T-helper 1 cell treated with Interleukin-12 subunit alpha and Interleukin-12 subunit beta and Interleukin-4 antibody, amounts not matched to agents 30 μg/mL and 1 μg/mL, for 36 hours (primary cell): ENCODE measurements around the gene IFI16.

ENCODE experiments used
- H3K27ac Mint-ChIP-seq: one replicate; pipeline ENCODE4 v1.8.0; 2021; ENCODE audit warnings: mild to moderate bottlenecking, mixed read lengths
- H3K27me3 Mint-ChIP-seq: one replicate; pipeline ENCODE4 v1.8.0; 2021; ENCODE audit warnings: low read depth, mixed read lengths
- H3K36me3 Mint-ChIP-seq: one replicate; pipeline ENCODE4 v1.8.0; 2021; ENCODE audit warnings: low read depth, mixed read lengths
- H3K4me1 Mint-ChIP-seq: one replicate; pipeline ENCODE4 v1.8.0; 2021; ENCODE audit warnings: low read depth, mixed read lengths
- H3K4me3 Mint-ChIP-seq: one replicate; pipeline ENCODE4 v1.8.0; 2021; ENCODE audit warnings: mild to moderate bottlenecking, moderate library complexity, mixed read lengths
- H3K9me3 Mint-ChIP-seq: one replicate; pipeline ENCODE4 v1.8.0; 2021; ENCODE audit warnings: mixed read lengths

Gene IFI16

DNA sequence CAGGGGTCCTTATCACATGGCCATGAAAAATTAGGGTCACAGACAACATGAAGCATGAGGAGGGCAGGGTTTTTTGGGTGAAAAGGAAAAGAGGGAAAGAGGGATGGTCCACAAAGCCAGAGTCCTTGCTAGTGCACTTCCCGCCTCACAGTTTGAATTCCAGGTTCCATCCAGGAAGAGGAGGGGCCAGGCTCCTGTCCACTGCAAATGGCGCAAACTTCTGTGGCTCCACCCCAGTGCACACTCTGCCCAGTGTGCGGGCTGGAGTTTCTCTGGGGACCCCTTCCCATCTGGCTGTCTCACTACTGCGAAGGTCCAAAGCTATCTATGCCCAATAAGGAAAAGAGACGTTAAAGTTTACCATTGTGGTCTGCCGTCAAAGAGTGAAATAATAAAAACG lies 49.0 kb downstream of the IFI16 start:
- Mint-ChIP-seq H3K27ac (no peak overlapping the region), H3K4me3 (no peak overlapping the region), H3K9me3 (no peaks in the 10 kb centered on the region), H3K27me3 (no peaks in the 10 kb centered on the region), H3K36me3 (peaks cover 43% of the 10 kb centered on the region), H3K4me1 (peaks cover 15% of the 10 kb centered on the region)

GRCh38 chr1:159065106-159065505 lies 55.4 kb downstream of the IFI16 start:
- Mint-ChIP-seq H3K4me1 (peaks cover 21% of the 10 kb centered on the region), H3K9me3 (no peaks in the 10 kb centered on the region), H3K27ac (no peak overlapping the region), H3K36me3 (peaks cover 25% of the 10 kb centered on the region), H3K27me3 (no peaks in the 10 kb centered on the region), H3K4me3 (no peak overlapping the region)

- Mint-ChIP-seq H3K27me3 (no peaks in the 10 kb centered on the region), H3K27ac (peak overlapping the region; percentile 28), H3K36me3 (peaks cover 21% of the 10 kb centered on the region), H3K4me1 (peaks cover 19% of the 10 kb centered on the region), H3K9me3 (no peaks in the 10 kb centered on the region), H3K4me3 (no peak overlapping the region)
These were observed 56.4 kb downstream of the IFI16 start for GRCh38 chr1:159066108-159066507.

- Mint-ChIP-seq H3K4me3 (peak overlapping the region; percentile 75), H3K27me3 (no peaks in the 10 kb centered on the region), H3K4me1 (peaks cover 30% of the 10 kb centered on the region), H3K36me3 (peaks cover 24% of the 10 kb centered on the region), H3K27ac (peak overlapping the region; percentile 96), H3K9me3 (no peaks in the 10 kb centered on the region)
These were observed 58.3 kb downstream of the IFI16 start for GRCh38 chr1:159067699-159068621.

DNA sequence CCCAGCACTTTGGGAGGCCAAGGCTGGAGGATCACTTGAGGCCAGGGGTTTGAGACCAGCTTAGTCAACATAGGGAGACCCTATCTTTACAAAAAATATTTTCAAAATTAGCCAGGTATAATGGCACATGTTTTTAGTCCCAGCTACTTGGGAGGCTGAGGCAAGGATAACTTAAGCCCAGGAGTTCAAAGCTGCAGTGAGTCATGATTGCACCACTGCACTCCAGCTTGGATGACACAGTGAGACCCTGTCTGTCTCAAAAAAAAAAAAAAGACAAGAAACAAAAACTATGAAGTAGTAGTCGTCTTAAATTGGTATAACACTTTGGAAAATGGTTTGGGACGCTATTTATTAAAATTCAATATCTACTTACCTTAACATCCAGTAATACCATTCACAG lies 59.2 kb downstream of the IFI16 start:
- no peak overlapping the region for H3K4me3 Mint-ChIP-seq
- peaks cover 18% of the 10 kb centered on the region for H3K36me3 Mint-ChIP-seq
- no peaks in the 10 kb centered on the region for H3K27me3 Mint-ChIP-seq

DNA sequence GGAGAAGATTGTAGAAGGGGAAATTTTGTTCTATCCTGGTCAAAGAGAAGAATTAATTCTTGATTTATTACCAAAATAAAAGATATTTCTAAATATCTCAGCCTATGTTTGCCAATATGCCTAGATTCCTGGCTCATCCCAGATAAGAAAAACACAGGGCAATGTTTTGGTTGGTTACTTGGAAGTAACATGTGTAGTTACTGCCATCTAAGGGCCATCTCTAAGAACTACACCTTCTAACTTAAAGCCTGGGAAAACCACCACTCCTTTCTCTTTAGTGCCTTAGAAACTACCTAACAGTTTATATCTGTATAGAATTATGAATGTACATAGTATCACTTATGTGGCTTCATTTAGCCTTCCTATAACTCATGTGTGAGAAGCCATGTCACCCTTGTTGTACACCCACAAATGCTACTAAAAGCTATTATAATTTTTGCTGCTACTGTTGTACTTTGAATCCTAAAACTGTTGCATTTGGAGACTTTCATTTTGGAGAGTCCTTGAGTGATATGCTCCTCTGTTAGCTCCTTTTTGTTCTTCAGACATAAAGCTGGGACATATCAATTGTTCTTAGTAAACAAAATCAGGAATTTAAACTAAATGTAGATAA lies 62.4 kb downstream of the IFI16 start:
- H3K9me3 Mint-ChIP-seq, result no peaks in the 10 kb centered on the region
- H3K36me3 Mint-ChIP-seq, result peaks cover 14% of the 10 kb centered on the region
- H3K27ac Mint-ChIP-seq, result no peak overlapping the region
- H3K27me3 Mint-ChIP-seq, result no peaks in the 10 kb centered on the region
- peaks cover 48% of the 10 kb centered on the region for H3K4me1 Mint-ChIP-seq
- H3K4me3 Mint-ChIP-seq, result no peak overlapping the region

More for the DNA sequence above, 59.2 kb downstream of the IFI16 start:
- H3K4me1 Mint-ChIP-seq, result peaks cover 30% of the 10 kb centered on the region
- H3K9me3 Mint-ChIP-seq, result no peaks in the 10 kb centered on the region
- no peak overlapping the region for H3K27ac Mint-ChIP-seq

- peaks cover 44% of the 10 kb centered on the region for H3K4me1 Mint-ChIP-seq
These were observed 66.9 kb downstream of the IFI16 start, which contains the start of gene AIM2 for GRCh38 chr1:159076438-159077119. Gene AIM2, minus strand, starts transcription at chr1:159076766. Its CDS starts 3,267 bp downstream, at chr1:159073499.

GRCh38 chr1:159077120-159077961 lies 67.6 kb downstream of the IFI16 start:
- Mint-ChIP-seq H3K9me3 (peaks cover 5% of the 10 kb centered on the region), H3K4me3 (peak overlapping the region; percentile 83), H3K27me3 (peaks cover 4% of the 10 kb centered on the region), H3K27ac (peak overlapping the region; percentile 97), H3K4me1 (peaks cover 39% of the 10 kb centered on the region), H3K36me3 (peaks cover 9% of the 10 kb centered on the region)

More at GRCh38 chr1:159076438-159077119, 66.9 kb downstream of the IFI16 start, which contains the start of gene AIM2:
- peaks cover 14% of the 10 kb centered on the region for H3K36me3 Mint-ChIP-seq
- peaks cover 4% of the 10 kb centered on the region for H3K27me3 Mint-ChIP-seq
- peak within 1 kb of the TSS; percentile 83 for H3K4me3 Mint-ChIP-seq
- peaks cover 5% of the 10 kb centered on the region for H3K9me3 Mint-ChIP-seq
- H3K27ac Mint-ChIP-seq, result peak within 1 kb of the TSS; percentile 97

DNA sequence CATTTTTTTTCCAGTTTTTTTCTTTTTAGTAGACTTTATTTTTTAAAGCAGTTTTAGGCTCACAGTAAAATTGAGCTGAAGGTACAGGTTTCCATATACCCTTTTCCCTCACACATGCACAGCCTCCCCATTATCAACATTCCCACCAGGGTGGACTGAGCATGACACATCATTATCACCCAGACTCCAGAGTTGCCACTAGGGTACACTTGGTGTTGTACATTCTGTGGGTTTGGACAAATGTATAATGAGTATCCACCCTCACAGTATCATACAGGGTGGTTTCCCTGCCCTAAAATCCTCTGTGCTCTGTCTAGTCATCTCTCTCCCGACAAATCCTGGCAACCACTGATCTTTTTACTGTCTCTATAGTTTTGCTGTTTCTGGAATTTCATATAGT lies 69.8 kb downstream of the IFI16 start:
- H3K9me3 Mint-ChIP-seq, result peaks cover 5% of the 10 kb centered on the region
- H3K27ac Mint-ChIP-seq, result no peak overlapping the region
- peaks cover 3% of the 10 kb centered on the region for H3K36me3 Mint-ChIP-seq
- peaks cover 4% of the 10 kb centered on the region for H3K27me3 Mint-ChIP-seq
- H3K4me1 Mint-ChIP-seq, result peaks cover 32% of the 10 kb centered on the region
- H3K4me3 Mint-ChIP-seq, result no peak overlapping the region

DNA sequence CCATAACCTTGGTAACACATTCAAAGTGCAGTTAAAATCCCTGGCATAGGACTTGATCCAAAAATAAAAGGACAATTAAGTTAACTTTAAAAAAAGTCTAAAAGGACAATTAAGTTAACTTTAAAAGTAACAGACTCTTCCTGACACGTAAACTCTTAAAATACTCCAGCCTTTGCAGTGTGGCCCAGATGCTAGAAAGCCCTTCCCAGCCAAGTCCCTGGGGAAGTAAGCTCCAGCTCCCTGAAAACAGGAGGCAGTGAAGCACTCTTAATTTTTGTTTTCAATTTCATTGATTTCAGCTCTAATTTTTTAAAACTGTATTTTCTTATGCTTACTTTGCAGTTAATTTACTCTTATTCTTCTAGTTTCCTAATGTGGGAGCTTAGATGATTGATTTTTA lies 71.9 kb downstream of the IFI16 start:
- no peak overlapping the region for H3K4me3 Mint-ChIP-seq
- peaks cover 17% of the 10 kb centered on the region for H3K4me1 Mint-ChIP-seq
- H3K9me3 Mint-ChIP-seq, result peaks cover 5% of the 10 kb centered on the region
- no peak overlapping the region for H3K27ac Mint-ChIP-seq
- peaks cover 4% of the 10 kb centered on the region for H3K27me3 Mint-ChIP-seq
- peaks cover 3% of the 10 kb centered on the region for H3K36me3 Mint-ChIP-seq

DNA sequence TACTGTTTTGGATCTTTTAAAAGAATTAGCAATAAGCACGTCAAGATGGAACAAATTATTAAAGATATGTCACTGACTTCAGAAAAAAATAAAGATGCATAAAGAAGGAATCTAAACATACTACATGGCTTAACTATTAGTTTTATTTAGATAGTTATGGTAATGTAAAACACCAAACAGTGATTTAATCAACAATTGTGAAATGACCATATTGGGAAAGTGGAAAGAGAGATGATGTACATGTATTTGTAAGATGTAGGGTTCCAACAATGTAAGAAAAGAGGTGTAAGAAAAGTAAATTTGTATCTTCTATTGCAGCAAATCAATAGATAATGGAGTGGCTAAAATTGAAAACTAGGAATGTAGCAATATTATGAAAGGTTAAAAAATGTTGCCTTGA lies 73.3 kb downstream of the IFI16 start:
- H3K4me3 Mint-ChIP-seq, result no peak overlapping the region

GRCh38 chr1:159084152-159084551 lies 74.4 kb downstream of the IFI16 start:
- Mint-ChIP-seq H3K36me3 (no peaks in the 10 kb centered on the region), H3K4me3 (no peak overlapping the region), H3K4me1 (peaks cover 17% of the 10 kb centered on the region), H3K9me3 (no peaks in the 10 kb centered on the region), H3K27me3 (no peaks in the 10 kb centered on the region), H3K27ac (no peak overlapping the region)

More for the DNA sequence above, 73.3 kb downstream of the IFI16 start:
- peaks cover 4% of the 10 kb centered on the region for H3K27me3 Mint-ChIP-seq
- H3K4me1 Mint-ChIP-seq, result peaks cover 10% of the 10 kb centered on the region
- H3K27ac Mint-ChIP-seq, result no peak overlapping the region
- no peaks in the 10 kb centered on the region for H3K36me3 Mint-ChIP-seq
- H3K9me3 Mint-ChIP-seq, result peaks cover 2% of the 10 kb centered on the region

GRCh38 chr1:159084867-159085266 lies 75.2 kb downstream of the IFI16 start:
- Mint-ChIP-seq H3K36me3 (no peaks in the 10 kb centered on the region), H3K27ac (no peak overlapping the region)

DNA sequence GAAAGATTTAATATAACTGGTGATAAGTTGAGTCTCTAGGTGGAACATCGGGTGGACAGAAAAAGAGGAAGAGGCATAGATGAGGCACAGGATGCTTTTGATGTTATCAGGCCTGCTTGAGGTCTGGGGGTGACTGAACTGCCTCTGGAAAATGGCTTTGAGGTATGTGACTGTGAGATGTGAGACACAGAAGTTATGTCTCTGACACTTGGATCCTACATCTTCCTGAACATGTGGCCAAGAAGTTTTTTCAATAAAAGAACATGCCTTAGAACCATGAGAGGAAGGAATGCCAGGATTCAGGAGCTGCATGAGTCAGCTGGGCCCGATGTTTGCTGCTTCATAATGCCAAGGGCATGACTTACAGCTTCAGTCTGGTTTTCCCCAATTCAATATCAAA lies 78.3 kb downstream of the IFI16 start:
- no peaks in the 10 kb centered on the region for H3K27me3 Mint-ChIP-seq
- H3K4me1 Mint-ChIP-seq, result peaks cover 37% of the 10 kb centered on the region
- H3K27ac Mint-ChIP-seq, result no peak overlapping the region
- no peaks in the 10 kb centered on the region for H3K9me3 Mint-ChIP-seq
- no peak overlapping the region for H3K4me3 Mint-ChIP-seq
- H3K36me3 Mint-ChIP-seq, result no peaks in the 10 kb centered on the region

More at GRCh38 chr1:159084867-159085266, 75.2 kb downstream of the IFI16 start:
- peaks cover 19% of the 10 kb centered on the region for H3K4me1 Mint-ChIP-seq
- no peaks in the 10 kb centered on the region for H3K27me3 Mint-ChIP-seq
- no peak overlapping the region for H3K4me3 Mint-ChIP-seq
- no peaks in the 10 kb centered on the region for H3K9me3 Mint-ChIP-seq
